IMR-90 (cell line): ENCODE data around the gene MYH11. TPM values are rescaled to one million over a fixed set of nuclear protein-coding genes. Genes with fewer than 3 reads are reported as not detected.

Experiments used
- MXI1 ChIP-seq: IDR thresholded peaks from 2 replicates; pipeline ENCODE4 v1.6.1; 2012; ENCODE audit warnings: low read depth, mild to moderate bottlenecking, low read length, moderate library complexity, borderline replicate concordance
- POLR2A ChIP-seq: IDR thresholded peaks from 2 replicates; pipeline ENCODE4 v1.6.1; 2012; ENCODE audit warnings: mild to moderate bottlenecking, low read depth, low read length
- RAD21 ChIP-seq: IDR thresholded peaks from 2 replicates; pipeline ENCODE4 v1.6.1; 2012; ENCODE audit warnings: low read length, improper control_type of control experiment
- SMC3 ChIP-seq: fragments of 150-350 bp; IDR thresholded peaks from 2 replicates; pipeline ENCODE4 v1.6.1; 2016; ENCODE audit warnings: low read depth, mild to moderate bottlenecking, antibody characterized with exemption, low read length, moderate library complexity
- polyA plus RNA-seq, 3 experiments: library from polyadenylated mRNA; depleted of rRNA; stranded (reverse); fragments of >200 nt; gene quantifications; 2 replicates each; pipeline ENCODE4 v1.2.3, GENCODE V29; 2012; ENCODE audit warnings: low replicate concordance in 1 of 3
- total RNA-seq: library from RNA; depleted of rRNA; stranded (reverse); fragments of >200 nt; gene quantifications from 2 replicates; pipeline ENCODE4 v1.2.3, GENCODE V29; 2012
- TF ChIP-seq, protein P1 (sequence below): fragments of 150-350 bp; IDR thresholded peaks from 2 replicates; pipeline ENCODE4 v1.6.1; 2017; ENCODE audit warnings: mild to moderate bottlenecking, antibody characterized with exemption, low read length, low read depth

The MYH11 gene
- total and polyA plus RNA-seq, 2 of the 4 experiments (the other 2 are of a cell fraction): under 0.01 to 0.12 TPM

GRCh38 chr16:15880434-15881308, 23.8 kb upstream of the MYH11 start (continued):
- TF ChIP-seq MXI1 (no peak), RAD21 (no peak), SMC3 (no peak), POLR2A (no peak)
- TF ChIP-seq, protein P1, sequence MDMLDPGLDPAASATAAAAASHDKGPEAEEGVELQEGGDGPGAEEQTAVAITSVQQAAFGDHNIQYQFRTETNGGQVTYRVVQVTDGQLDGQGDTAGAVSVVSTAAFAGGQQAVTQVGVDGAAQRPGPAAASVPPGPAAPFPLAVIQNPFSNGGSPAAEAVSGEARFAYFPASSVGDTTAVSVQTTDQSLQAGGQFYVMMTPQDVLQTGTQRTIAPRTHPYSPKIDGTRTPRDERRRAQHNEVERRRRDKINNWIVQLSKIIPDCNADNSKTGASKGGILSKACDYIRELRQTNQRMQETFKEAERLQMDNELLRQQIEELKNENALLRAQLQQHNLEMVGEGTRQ: no peak
